Activated naive CD4-positive, alpha-beta T cell (primary cell): Measurements from ENCODE around the gene ZNF280C.
"Not testable (repeated sequence)": the region's sequence is repeated elsewhere in the genome, so short reads cannot be mapped to it uniquely, and the experiment has no call there.

Source experiments
- DNase-seq, 4 experiments: peaks; one replicate each; lab custom pipeline; 2025; lab: John Stamatoyannopoulos, UW

Gene ZNF280C

GRCh38 chrX:130261296-130261893, 7.3 kb downstream of the ZNF280C start:
- DNase-seq, result no peak

- DNase-seq, result no peak
These were observed 8.4 kb downstream of the ZNF280C start for GRCh38 chrX:130260316-130260715.

- DNase-seq, result no peak
These were observed 14.8 kb downstream of the ZNF280C start for GRCh38 chrX:130253916-130254315.

- DNase-seq, result no peak
These were observed 17.0 kb downstream of the ZNF280C start for GRCh38 chrX:130251671-130252070.

- DNase-seq, result no peak
These were observed 20.7 kb downstream of the ZNF280C start for GRCh38 chrX:130247996-130248395.

GRCh38 chrX:130246084-130246483, 22.6 kb downstream of the ZNF280C start:
- no peak for DNase-seq

GRCh38 chrX:130245441-130245840, 23.3 kb downstream of the ZNF280C start:
- no peak for DNase-seq

- DNase-seq, result not testable (repeated sequence)
These were observed 37.5 kb downstream of the ZNF280C start for GRCh38 chrX:130231184-130231583.

DNA sequence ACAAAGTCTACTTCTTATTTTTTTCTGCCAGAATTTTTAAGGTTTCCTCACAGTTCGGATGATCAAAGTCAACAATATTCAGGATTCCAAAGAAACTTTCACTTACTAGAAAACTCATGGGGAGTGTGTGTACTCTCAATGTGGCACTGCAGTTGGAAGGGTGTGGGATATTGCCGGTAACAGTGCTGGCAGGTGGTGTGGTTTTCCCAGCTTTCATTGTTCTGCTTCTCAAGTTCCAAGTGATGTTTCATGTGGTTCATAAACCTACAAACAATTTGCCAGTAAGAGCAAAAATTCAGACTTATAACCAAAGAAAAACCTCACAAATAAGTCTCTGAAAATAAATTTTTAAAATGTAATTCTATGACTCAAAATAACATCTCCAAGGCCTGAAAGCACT, 39.8 kb downstream of the ZNF280C start:
- DNase-seq, result no peak

DNA sequence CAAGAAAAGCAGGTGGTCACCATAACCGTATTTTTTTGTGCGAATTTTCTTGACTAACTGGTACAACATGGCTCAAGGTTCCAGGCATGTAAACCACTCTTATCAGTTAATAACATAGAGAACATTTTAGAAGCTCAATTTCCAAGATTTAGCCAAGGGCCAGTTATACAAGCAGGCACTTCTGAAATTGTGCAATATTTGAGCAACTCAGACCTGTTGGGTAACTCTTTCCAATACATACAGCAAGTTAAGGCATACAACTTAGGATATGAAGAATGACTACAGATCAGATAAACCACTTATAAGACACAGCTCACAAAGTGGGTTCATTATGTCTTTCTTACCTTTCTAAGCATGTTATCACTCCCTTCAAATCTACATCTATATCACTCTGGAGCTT, 43.9 kb downstream of the ZNF280C start:
- no peak for DNase-seq

DNA sequence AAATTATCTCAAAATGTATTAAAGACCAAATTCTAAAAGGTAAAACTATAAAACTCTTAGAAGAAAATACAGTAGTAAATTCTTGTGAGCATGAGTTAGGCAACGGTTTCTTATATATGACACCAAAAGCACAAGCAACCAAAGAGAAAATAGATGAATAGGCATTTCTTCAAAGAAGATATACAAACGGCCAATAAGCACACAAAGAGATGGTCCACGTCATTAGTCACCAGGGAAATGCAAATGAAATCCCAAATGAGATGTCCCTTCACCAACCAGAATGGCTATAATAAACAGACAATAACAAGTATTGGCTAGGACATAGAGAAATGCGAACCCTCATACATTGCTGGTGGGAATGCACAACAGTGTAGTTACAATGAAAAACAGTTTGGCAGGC, 52.4 kb downstream of the ZNF280C start:
- no peak for DNase-seq

GRCh38 chrX:130213376-130213775, 55.3 kb downstream of the ZNF280C start:
- DNase-seq, result no peak

GRCh38 chrX:130212371-130212770, 56.3 kb downstream of the ZNF280C start:
- no peak for DNase-seq

DNA sequence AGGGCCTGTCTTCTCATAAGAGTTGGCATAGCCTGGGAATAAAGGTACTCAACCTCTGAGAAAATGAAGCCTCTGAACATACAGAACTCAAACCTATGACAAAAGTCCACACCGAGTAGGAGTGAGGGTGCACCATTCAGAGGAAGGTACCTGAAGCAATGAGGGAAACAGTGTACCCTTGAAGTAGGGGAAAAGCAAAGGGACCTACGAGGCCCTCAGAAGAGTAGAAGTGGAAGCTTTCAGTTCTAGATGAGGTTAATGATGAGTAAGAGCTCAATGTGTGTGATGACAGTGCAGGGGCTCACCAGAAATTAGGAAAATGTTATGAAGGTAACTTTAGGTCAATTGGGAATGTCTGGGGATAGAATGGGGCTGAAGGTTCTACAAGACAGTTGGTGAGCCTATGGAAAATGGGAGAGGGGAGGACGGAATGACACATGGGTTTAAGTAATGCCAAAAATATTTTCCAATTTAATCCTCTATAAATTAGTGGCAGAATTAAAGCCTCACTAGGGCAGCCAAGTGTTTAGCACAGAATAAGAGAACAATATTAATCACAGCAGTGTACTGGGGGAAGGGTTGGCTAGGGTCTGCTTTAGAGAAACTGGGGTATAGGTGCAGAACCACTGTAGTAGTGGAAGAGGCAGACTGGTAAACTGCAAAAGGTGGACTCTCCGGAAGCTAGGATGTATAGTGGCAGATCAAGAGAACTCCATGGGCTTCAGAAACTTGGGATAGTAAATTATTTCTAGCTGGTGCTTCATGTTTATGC, 57.1 kb downstream of the ZNF280C start:
- no peak for DNase-seq

DNA sequence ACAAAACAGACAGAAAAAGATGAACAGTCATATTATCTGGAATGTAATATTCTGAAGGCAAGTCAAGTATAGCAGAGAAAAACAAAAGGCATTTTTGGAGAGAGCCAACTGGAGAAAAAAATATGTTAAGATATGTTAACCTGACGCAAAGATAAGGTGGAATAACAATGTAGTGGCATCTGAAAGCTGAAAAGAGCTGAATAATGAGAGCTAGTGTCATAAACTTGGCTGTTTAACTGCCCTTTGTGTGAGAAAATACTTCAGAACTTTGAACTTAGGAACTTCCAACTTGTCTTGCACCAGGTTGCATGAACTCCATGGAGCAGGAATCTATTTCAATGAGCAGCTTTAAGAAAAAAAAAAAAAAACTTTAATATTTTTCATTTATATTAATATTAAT, 64.1 kb downstream of the ZNF280C start:
- no peak for DNase-seq

DNA sequence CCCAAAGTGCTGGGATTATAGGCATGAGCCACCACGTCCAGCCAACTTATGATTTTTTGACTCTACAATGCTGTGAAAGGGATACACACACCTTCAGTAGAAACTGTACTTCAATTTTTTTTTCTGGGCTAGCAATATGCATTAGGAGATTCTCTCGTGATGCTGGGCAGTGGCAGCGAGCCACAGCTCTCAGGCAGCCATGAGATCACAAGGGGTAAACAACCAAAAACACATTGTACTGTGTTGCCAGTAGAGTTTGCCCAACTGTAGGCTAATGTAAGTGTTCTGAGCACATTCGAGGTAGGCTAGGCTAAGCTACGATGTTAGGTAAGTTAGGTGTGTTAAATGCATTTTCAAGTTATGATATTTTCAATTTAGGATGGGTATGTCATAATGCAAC, 71.2 kb downstream of the ZNF280C start:
- DNase-seq, result no peak

GRCh38 chrX:130196466-130196865, 72.2 kb downstream of the ZNF280C start:
- no peak for DNase-seq

DNA sequence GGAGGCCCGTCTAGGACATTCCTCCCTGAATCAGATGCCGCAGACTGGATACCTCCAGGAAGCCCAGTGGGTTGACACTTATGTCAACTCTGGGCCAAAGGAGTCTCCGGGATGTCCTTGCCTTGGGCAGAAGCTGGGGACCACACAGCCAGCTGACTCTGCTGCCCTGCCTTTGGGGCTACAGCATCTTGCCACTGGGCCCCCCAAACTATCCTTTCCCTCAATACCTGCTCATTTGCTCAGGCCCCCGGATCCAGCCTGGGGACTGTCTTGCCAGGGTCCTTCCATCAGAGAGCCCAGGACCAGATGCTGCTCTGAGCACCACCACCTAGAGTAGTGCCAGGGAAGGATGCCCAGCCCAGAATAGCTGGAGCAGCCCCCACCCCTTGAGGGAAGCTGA, 77.9 kb downstream of the ZNF280C start:
- DNase-seq, result no peak

GRCh38 chrX:130186651-130187050, 82.0 kb downstream of the ZNF280C start:
- DNase-seq, result no peak

- no peak for DNase-seq
These were observed 83.8 kb downstream of the ZNF280C start for GRCh38 chrX:130184857-130185256.

DNA sequence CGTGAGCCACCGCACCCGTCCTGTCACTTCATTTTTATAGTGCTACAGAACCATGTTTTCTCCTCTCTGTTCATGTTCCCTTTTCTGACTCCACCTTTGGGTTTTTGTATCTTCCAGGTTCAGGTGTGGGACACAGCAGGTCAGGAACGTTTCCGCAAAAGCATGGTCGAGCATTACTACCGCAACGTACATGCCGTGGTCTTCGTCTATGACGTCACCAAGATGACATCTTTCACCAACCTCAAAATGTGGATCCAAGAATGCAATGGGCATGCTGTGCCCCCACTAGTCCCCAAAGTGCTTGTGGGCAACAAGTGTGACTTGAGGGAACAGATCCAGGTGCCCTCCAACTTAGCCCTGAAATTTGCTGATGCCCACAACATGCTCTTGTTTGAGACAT, 84.5 kb downstream of the ZNF280C start:
- no peak for DNase-seq

GRCh38 chrX:130179579-130180215, 89.0 kb downstream of the ZNF280C start:
- no peak for DNase-seq

DNA sequence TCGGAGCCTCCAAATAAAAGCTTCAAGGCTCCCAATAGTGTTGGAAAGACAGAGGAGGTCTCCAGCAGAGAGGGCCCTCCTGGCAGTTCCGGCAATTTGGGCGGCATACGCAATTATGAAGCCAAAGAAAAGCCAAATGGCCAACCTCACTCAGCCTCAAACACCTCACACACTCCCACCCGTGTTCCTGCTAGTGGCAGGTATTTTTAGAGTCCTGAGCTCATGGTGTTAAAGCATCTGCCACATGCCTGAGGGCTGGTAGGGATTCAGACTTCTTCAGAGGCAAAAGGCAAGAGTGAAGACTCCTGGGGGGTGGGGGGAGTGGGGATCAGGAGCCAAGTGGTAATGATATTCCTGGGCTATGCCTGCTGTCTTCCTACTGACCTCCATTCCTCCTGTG, 89.5 kb downstream of the ZNF280C start:
- no peak for DNase-seq
